ENCODE data around the gene BUD23.
"Not testable (repeated sequence)": the region's sequence is repeated elsewhere in the genome, so short reads cannot be mapped to it uniquely, and the experiment has no call there.

The BUD23 gene

DNA sequence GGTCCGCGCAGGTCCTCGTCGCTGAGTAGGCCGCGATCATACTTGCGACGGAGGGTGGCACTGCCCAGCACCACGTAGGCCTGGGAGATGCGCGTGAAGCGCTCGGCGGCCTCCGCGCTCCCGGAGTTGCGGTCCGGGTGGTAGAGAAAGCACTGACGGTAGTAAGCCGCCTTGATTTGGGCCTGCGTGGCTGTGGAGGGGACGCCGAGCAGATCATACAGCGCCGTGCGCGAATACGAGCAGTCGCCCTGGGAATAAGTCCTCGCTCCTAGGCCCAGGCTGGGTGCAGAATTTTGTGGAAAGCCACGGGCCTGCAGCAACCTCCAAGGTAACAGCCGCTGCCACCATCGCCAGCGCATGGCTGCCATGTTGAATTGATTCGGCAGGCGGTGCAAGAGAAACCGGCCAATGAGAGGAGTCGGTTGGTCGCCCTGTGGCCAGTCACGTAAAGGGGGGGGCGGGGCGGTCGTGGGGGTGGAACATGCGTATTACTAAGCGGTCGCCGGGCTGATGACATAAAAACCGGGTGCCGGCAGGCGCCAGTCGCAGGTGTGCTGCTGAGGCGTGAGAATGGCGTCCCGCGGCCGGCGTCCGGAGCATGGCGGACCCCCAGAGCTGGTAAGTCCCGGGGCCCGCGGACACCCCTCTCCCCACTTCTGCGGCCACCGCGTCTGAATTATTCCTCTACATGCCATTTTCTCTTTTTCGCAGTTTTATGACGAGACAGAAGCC is at the start of gene BUD23, which contains the start of gene DNAJC30:
BUD23 (plus strand) TSS at position 542 of the 732 bp plus-strand sequence; CDS start at position 571, 29 bp downstream.
DNAJC30 (minus strand) TSS at position 398 of the 732 bp plus-strand sequence; CDS start at position 368, 30 bp downstream.
- DNase-seq: peak; percentile 88 to 96 (median 95)

- DNase-seq: no peak
Observed at GRCh38 chr7:73633844-73634243, 49.6 kb upstream of the BUD23 start.

- DNase-seq: no peak
Observed at GRCh38 chr7:73635428-73636200, 47.8 kb upstream of the BUD23 start.

GRCh38 chr7:73638911-73639310 is 44.5 kb upstream of the BUD23 start:
- DNase-seq: no peak

DNA sequence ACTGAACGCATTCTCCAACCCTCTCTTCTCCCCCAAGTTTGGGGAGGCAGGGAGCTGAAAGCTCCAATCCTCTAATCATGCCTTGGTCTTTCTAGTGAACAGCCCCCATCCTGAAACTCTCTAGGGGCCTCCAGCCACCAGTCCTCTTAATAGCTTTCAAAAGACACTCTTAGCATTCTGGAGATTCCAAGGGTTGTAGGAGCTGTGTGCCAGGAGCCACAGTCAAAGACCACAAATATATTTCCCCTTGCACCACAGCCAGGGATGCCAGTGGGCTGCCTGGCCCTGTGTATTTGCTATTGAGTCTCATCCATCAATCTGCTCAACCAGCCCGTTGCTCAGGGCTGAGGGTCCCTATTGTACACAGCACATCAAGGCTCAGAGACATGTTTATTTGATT is 40.6 kb upstream of the BUD23 start:
- DNase-seq: no peak

DNA sequence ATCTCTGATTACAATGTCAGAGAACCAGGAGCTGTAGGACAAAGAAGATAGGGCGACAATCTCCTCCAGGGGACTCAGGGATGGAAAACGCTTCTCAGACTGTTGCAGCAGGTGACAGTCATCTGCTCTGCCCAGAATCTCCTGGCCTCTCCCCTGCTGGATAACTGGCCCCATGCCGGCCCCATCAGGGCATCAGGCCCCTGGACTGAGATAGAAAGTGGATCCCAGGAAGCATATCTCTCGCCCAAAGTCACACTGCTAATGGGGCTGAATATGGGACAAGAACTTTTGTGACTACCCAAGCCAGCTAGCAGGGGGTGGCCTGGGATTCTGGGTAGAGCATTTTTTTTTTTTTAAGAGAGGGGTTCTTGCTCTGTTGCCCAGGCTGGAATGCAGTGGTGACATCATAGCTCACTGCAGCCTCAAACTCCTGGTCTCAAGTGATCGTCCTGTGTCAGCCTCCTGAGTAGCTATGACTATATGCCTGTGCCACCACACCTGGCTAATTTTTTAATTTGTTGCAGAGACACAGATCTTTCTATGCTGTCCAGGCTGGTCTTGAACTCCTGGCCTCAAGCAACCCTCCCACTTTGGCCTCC is 38.6 kb upstream of the BUD23 start:
- no peak for DNase-seq

GRCh38 chr7:73645643-73646174 is 37.7 kb upstream of the BUD23 start:
- DNase-seq: no peak

- no peak for DNase-seq
Observed at GRCh38 chr7:73646785-73647724, 36.3 kb upstream of the BUD23 start.

GRCh38 chr7:73647725-73648592 is 35.4 kb upstream of the BUD23 start:
- DNase-seq: peak in 1 of 4 experiments; percentile 23

- no peak for DNase-seq
Observed at GRCh38 chr7:73648593-73649332, 34.6 kb upstream of the BUD23 start.

GRCh38 chr7:73649576-73649975 is 33.8 kb upstream of the BUD23 start:
- no peak for DNase-seq

DNA sequence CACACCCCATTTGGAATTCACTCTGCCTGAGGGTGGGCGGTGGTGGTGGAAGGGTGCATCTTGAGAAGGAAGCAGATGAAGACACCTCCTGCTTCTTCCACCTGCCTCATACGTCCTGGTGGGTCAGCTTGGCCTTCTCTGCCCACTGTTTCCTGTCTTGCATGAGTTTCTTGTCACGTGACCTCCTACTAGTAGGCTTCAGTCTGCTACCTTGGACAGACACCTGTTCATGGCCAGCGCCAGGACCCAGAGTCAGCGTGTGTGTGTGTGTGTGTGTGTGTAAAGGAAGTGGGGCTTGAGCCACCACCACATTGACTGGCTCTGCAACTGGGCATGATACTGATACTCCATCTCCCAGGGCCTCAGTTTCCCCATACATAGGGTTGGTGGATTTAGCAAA is 32.9 kb upstream of the BUD23 start:
- no peak for DNase-seq

GRCh38 chr7:73652541-73652949 is 30.9 kb upstream of the BUD23 start:
- no peak for DNase-seq

- DNase-seq: not testable (repeated sequence)
Observed at GRCh38 chr7:73655309-73655708, 28.1 kb upstream of the BUD23 start.

- DNase-seq: no peak
Observed at GRCh38 chr7:73659983-73660382, 23.4 kb upstream of the BUD23 start.

DNA sequence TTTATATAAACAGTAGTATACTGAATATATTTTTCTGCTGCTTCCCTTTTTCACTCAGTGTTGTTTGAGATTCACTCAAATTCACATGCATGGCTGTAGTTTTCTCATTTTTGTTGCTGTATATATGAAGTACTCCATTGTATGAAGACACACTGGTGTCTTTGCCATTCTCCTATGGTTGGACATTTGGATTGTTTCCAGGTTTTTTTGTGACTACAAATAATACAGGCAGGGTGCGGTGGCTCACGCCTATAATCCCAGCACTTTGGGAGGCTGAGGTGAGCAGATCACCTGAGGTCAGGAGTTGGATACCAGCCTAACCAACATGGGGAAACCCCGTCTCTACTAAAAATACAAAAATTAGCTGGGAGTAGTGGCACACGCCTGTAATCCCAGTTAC is 22.8 kb upstream of the BUD23 start:
- not testable (repeated sequence) for DNase-seq

- DNase-seq: no peak
Observed at GRCh38 chr7:73663033-73663432, 20.4 kb upstream of the BUD23 start.

DNA sequence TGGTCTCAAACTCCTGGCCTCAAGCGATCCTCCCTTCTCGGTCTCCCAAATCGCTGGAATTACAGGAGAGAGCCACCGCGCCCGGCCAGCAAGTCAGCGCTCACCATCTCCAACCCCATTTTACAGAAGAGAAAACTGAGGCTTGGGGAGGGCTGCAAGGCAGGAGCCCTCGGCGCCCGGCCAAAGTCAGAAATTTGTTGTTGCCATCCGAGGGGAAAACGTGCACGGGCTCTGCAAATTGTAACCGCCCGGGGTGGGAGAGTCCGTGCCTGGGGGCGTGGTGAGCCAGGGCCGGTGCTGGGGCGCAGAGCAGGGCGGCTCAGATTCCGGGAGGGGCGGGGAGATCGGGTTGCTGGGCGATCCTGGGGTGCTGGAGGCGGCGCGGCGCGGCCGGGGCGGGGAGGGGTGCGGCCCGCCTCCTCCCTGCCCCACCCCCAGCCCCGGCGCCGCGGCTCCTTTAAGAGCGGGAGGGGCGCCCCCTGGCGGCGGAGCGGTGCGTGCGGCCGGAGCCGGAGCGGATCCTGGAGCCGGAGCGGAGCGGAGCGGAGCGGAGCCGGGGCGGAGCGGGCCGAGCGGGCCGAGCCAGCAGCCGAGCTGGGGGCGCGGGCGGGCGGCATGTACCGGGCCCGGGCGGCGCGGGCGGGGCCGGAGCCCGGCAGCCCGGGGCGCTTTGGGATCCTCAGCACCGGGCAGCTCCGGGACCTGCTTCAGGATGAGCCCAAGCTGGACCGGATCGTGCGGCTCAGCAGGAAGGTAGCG is 15.9 kb upstream of the BUD23 start, which contains the start of gene VPS37D:
VPS37D (plus strand) TSS at position 488 of the 759 bp plus-strand sequence; CDS start at position 616, 128 bp downstream.
- DNase-seq: peak; percentile 78 to 96 (median 88)

Measured in activated naive CD4-positive, alpha-beta T cell (primary cell).